ENCODE data around the gene SELPLG. TPM values are rescaled to one million over a fixed set of nuclear protein-coding genes. Genes with fewer than 3 reads are reported as not detected.
"Not testable (repeated sequence)": the region's sequence is repeated elsewhere in the genome, so short reads cannot be mapped to it uniquely, and the experiment has no call there.

SELPLG gene
- polyA plus RNA-seq, 4 donors, result 1.9 to 3.2 (median 2.4) TPM

DNA sequence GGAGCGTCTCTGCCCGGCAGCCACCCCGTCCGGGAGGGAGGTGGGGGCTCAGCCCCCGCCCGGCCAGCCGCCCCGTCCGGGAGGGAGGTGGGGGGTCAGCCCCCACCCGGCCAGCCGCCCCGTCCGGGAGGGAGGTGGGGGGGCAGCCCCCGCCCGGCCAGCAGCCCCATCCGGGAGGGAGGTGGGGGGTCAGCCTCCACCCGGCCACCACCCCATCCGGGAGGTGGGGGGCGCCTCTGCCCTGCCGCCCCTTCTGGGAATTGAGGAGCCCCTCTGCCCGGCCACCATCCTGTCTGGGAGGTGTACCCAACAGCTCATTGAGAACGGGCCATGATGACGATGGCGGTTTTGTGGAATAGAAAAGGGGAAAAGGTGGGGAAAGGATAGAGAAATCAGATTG lies 22.6 kb upstream of the SELPLG start:
- not testable (repeated sequence) for DNase-seq (ENCODE audit: low read depth in 4 of 4, low spot score in 2 of 4)

DNA sequence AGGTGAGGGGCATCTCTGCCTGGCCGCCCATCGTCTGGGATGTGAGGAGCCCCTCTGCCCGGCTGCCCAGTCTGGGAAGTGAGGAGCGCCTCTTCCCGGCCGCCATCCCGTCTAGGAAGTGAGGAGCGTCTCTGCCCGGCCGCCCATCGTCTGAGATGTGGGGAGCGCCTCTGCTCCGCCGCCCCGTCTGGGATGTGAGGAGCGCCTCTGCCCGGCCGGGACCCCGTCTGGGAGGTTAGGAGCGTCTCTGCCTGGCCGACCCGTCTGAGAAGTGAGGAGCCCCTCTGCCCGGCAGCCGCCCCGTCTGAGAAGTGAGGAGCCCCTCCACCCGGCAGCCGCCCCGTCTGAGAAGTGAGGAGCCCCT lies 22.1 kb upstream of the SELPLG start:
- DNase-seq (ENCODE audit: low read depth in 4 of 4, low spot score in 2 of 4), result not testable (repeated sequence)

DNA sequence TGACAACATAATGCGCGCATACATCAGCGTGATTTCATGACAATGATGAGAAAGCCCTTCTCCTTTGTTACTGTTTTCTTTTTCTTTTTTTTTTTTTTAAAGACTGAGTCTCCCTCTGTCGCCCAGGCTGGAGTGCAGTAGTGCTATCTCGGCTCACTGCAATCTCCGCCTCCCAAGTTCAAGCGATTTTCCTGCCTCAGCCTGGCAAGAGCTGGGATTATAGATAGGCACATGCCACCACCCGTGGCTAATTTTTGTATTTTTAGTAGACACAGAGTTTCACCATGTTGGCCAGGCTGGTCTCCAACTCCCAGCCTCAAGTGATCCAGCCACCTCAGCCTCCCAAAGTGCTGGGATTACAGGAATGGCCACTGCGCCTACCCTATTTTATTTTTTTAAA lies 20.9 kb upstream of the SELPLG start:
- DNase-seq (ENCODE audit: low read depth in 4 of 4, low spot score in 2 of 4), result not testable (repeated sequence)

GRCh38 chr12:108653922-108654321 lies 20.2 kb upstream of the SELPLG start:
- no peak for DNase-seq (ENCODE audit: low read depth in 4 of 4, low spot score in 2 of 4)

GRCh38 chr12:108653082-108653516 lies 19.4 kb upstream of the SELPLG start:
- no peak for DNase-seq (ENCODE audit: low read depth in 4 of 4, low spot score in 2 of 4)

DNA sequence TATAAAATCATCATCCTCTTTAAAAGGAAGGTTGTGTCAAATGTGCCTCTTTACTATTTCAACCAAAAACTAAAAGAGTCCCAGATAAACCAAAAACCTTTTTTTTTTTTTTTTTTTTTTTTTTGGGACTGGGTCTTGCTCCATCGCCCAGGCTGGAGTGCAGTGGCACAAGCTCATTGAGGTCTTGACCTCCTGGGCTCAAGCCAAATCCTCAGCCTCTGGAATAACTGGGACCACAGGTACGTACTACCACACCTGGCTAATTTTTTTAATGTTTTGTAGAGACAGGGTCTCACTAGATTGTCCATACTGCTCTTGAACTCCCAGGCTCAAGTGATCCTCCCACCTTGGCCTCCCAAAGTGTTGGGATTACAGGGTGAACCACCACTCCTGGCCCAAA lies 16.4 kb upstream of the SELPLG start:
- DNase-seq (ENCODE audit: low read depth in 4 of 4, low spot score in 2 of 4), result no peak

DNA sequence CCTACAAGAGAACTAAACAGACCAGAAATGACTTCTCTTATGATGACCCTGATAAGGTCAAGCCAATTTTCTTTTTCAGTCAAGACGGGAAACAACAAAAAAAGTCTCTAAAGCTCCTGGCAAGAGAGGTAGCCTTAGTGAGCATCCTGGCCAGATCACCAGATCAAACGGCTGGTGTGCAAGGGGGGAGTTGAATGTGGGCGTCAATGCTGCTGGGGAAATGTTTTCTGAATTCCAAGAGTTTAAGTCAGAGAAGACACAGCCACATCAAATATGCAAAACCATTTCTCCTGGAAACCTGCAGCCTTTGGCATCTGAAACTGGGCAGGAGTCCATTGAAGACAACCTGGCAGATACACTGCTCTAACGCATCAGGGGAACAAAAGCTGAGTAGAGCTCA lies 16.0 kb upstream of the SELPLG start:
- no peak for DNase-seq (ENCODE audit: low read depth in 4 of 4, low spot score in 2 of 4)

DNA sequence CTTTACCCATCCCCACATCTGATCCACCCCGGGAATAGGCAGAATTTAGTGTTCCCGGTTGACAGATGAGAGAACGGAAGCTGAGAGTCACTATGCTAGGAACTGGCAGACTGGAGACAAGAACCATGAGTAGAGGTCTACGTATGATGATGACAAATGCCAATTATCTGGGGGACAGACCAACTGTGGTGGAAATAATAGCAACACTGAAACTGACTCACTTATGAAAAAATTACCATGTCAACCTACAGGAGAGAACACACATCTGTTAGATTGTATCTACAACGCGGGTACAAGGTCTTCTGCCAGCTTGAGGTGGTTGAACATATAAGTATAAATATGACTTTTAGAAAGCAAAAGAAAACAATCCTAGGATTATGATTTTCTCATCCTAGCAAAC lies 15.4 kb upstream of the SELPLG start:
- DNase-seq (ENCODE audit: low read depth in 4 of 4, low spot score in 2 of 4), result no peak

- no peak for DNase-seq (ENCODE audit: low read depth in 4 of 4, low spot score in 2 of 4)
Observed at GRCh38 chr12:108648371-108648770, 14.7 kb upstream of the SELPLG start.

DNA sequence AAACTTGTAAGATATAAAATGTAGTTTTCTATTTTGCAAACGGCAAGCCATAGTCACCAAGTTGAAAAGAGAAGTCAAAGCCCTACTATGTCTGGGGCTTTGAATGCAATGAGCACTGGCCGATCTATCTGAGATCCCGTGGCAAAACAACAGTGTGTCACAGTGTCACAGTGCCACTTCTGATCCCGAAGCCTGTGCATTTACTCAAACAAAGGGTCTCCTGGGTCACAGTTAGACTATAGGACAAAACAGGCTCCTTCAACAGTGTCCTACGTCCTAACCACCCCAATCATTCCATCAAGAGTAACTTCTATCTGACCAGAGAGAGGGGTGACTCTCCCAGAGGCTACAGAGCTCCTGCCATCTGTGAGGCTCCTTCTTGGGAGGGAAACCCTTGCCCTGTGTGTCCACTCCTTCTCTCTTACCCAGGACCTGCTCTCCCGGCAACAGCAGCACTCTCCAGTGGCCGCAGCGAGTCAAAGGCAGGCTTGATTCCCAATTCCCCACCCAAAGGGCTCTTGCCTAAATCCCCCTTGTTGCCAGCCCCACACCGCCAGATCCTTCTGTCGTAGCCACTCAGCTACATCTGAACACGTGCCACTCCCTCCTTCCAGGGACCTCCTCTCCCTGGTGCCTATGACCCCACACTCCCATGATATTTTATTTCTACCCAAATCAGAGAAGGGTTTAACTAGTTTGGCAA lies 14.0 kb upstream of the SELPLG start:
- DNase-seq (ENCODE audit: low read depth in 4 of 4, low spot score in 2 of 4), result no peak

- no peak for DNase-seq (ENCODE audit: low read depth in 4 of 4, low spot score in 2 of 4)
Observed at GRCh38 chr12:108646600-108647579, 13.2 kb upstream of the SELPLG start.

GRCh38 chr12:108645686-108646599 lies 12.2 kb upstream of the SELPLG start:
- DNase-seq (ENCODE audit: low read depth in 4 of 4, low spot score in 2 of 4), result no peak

DNA sequence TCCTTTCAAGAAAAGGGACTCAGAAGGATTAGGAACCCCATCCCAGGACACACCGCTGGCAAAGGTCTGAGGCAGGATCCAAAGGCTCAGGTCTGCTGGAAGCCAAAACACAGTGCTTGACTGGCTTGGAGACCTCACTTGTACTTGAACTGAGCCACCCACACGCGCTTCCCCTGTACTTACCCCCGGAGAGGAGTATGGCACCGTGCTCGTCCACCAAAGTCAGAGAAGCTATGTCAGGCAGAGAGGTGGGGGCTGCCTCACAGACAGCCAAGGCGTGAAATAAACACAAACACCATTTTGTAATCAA lies 11.1 kb upstream of the SELPLG start:
- DNase-seq (ENCODE audit: low read depth in 4 of 4, low spot score in 2 of 4), result no peak

- no peak for DNase-seq (ENCODE audit: low read depth in 4 of 4, low spot score in 2 of 4)
Observed at GRCh38 chr12:108643941-108644810, 10.5 kb upstream of the SELPLG start.

DNA sequence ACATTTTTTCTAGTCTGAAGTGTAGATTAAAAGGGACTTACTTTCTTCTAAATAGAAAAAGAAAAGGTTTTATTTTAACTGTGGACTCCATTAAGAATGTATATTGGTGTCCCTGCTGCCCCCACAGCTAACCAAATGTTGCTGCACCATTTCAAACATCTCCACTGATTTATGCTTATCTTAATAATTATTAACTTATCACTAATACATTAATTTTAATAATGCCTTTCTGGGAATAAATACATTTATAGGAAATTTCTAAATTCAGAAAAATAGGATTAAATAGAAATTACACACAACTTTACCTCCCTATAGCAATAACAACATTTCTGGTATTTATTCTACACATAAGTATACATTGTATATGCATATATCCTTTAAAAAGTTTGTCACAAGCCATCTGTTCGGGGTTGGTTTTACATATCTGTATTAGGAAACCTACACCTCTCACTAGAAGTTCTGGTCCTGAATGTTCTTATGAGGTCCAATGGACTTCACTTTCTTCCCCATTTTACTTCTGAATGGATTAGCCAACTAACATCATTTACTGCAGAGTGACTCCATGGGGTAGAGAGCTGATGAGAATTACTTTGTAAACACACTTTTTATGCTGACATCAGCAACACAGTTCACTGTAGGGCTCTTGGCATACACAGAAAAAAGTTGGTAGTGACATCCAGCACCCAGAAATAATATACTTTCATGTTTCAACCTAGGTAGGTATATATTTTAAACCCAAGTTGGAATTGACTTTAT lies 9.4 kb upstream of the SELPLG start:
- DNase-seq (ENCODE audit: low read depth in 4 of 4, low spot score in 2 of 4), result no peak

- DNase-seq (ENCODE audit: low read depth in 4 of 4, low spot score in 2 of 4), result no peak
Observed at GRCh38 chr12:108642269-108642870, 8.7 kb upstream of the SELPLG start.

DNA sequence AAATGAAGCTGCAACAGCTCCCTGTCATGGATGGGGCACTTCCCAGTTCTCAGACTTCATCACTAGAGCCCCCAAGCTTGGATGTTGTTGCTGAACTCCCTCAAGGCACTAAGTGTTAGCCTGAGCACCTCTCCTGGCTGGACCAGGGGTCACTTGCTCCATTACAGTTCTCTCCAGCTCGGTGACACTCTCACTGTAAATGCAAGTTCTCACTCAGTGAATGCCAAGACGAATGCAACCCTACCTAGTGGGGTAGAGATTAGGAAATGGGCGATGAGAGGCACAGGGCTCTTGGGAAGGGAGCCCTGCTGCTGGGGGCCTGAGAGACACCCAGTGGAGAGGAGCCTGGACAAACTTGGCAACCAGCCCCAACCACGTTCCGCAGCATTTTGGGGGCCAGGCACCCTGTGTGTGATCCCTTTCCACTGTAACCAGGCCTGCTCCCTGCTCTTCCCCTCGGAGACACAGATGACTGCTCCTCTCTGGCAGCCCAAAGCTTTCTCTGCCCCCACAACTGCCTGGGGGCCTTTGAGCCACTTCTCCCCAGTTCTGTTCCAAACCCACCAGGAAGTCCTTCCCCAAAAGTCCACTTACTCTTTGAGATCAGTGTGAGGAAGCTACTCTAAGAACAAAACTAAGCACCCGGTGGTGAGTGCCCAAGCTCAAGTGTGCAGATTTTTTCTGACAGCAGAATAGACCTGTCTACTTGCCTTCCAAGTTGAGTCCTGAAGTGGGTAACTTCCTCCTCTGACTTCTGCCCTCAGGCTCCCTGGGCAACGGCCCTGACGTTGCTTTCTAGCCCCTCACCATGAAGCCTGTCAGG lies 8.0 kb upstream of the SELPLG start:
- no peak for DNase-seq (ENCODE audit: low read depth in 4 of 4, low spot score in 2 of 4)
